ENCODE data around the gene ALDH1A1.

The ALDH1A1 gene

GRCh38 chr9:72980183-72980582 is 27.3 kb upstream of the ALDH1A1 start:
- DNase-seq (ENCODE audit: low read depth): no peak
- H3K4me3 ChIP-seq (ENCODE audit: low read depth, low read length): no peak overlapping the region
- TF ChIP-seq CTCF (IDR thresholded peaks at IDR 0.05; ENCODE audit: low read depth, low read length, missing control alignments): no peak

GRCh38 chr9:72979405-72980100 is 26.7 kb upstream of the ALDH1A1 start:
- no peak overlapping the region for H3K4me3 ChIP-seq (ENCODE audit: low read depth, low read length)
- TF ChIP-seq CTCF (IDR thresholded peaks at IDR 0.05; ENCODE audit: low read depth, low read length, missing control alignments): no peak
- no peak for DNase-seq (ENCODE audit: low read depth)

- TF ChIP-seq CTCF (IDR thresholded peaks at IDR 0.05; ENCODE audit: low read depth, low read length, missing control alignments): no peak
- no peak for DNase-seq (ENCODE audit: low read depth)
- H3K4me3 ChIP-seq (ENCODE audit: low read depth, low read length): no peak overlapping the region
Observed at GRCh38 chr9:72978744-72979143, 25.9 kb upstream of the ALDH1A1 start.

- TF ChIP-seq CTCF (IDR thresholded peaks at IDR 0.05; ENCODE audit: low read depth, low read length, missing control alignments): no peak
- no peak overlapping the region for H3K4me3 ChIP-seq (ENCODE audit: low read depth, low read length)
- no peak for DNase-seq (ENCODE audit: low read depth)
Observed at GRCh38 chr9:72977670-72978069, 24.8 kb upstream of the ALDH1A1 start.

- H3K4me3 ChIP-seq (ENCODE audit: low read depth, low read length): no peak overlapping the region
- TF ChIP-seq CTCF (IDR thresholded peaks at IDR 0.05; ENCODE audit: low read depth, low read length, missing control alignments): no peak
- no peak for DNase-seq (ENCODE audit: low read depth)
Observed at GRCh38 chr9:72974501-72974900, 21.6 kb upstream of the ALDH1A1 start.

GRCh38 chr9:72972636-72973035 is 19.8 kb upstream of the ALDH1A1 start:
- no peak for DNase-seq (ENCODE audit: low read depth)
- no peak for TF ChIP-seq CTCF (IDR thresholded peaks at IDR 0.05; ENCODE audit: low read depth, low read length, missing control alignments)
- H3K4me3 ChIP-seq (ENCODE audit: low read depth, low read length): no peak overlapping the region

- H3K4me3 ChIP-seq (ENCODE audit: low read depth, low read length): no peak overlapping the region
- TF ChIP-seq CTCF (IDR thresholded peaks at IDR 0.05; ENCODE audit: low read depth, low read length, missing control alignments): no peak
- no peak for DNase-seq (ENCODE audit: low read depth)
Observed at GRCh38 chr9:72971411-72971810, 18.6 kb upstream of the ALDH1A1 start.

Data from GM12864 (cell line).